ENCODE measurements around the gene TJAP1.

DNA sequence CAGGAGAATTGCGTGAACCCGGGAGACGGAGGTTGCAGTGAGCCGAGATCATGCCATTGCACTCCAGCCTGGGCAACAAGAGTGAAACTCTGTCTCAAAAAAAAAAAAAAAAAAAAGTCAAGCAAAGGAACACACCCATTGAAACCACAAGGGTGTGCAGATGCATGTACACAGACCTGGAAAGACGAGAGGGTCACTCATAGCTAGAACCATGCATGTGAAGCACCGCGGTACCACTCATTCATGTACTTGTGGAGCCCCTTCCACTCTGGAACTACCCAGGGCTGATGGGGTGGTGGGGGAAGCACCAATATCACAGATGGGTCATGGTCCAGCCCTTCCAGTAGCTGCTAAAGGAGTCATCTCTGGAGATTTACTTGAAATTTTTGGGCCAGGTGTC is 7.4 kb upstream of the TJAP1 start:
- TF ChIP-seq EZH2 (IDR thresholded peaks at IDR 0.05) (no peak), POLR2AphosphoS5 (IDR thresholded peaks at IDR 0.05; ENCODE audit: borderline replicate concordance, low read depth, low read length) (no peak), FOXP2 (optimal IDR thresholded peaks at IDR 0.05; ENCODE audit: control extremely low read depth, extremely low read length, insufficient read depth) (no peak)
